HUES64 (cell line): Measurements from ENCODE around the gene LRRC4B.
"Not testable (repeated sequence)": the region's sequence is repeated elsewhere in the genome, so short reads cannot be mapped to it uniquely, and the experiment has no call there.

Experiments used
- H3K27ac ChIP-seq: 2 replicates; pipeline ENCODE4 v1.7.0; 2013; ENCODE audit warnings: low read depth, low read length, inconsistent platforms
- H3K27me3 ChIP-seq: 2 replicates; pipeline ENCODE4 v1.6.1; 2013; ENCODE audit warnings: mild to moderate bottlenecking, low read length; ENCODE audit not compliant: insufficient read depth
- H3K36me3 ChIP-seq: 2 replicates; pipeline ENCODE4 v1.6.1; 2013; ENCODE audit warnings: mild to moderate bottlenecking, low read length; ENCODE audit not compliant: insufficient read depth
- H3K4me1 ChIP-seq: 2 replicates; pipeline ENCODE4 v1.6.1; 2013; ENCODE audit warnings: mild to moderate bottlenecking, low read length, moderate library complexity; ENCODE audit not compliant: insufficient read depth
- H3K4me3 ChIP-seq: 2 replicates; pipeline ENCODE4 v1.5.1; 2013; ENCODE audit warnings: mild to moderate bottlenecking, low read length, moderate library complexity
- H3K9ac ChIP-seq: 2 replicates; pipeline ENCODE4 v1.6.1; 2013; ENCODE audit warnings: mild to moderate bottlenecking, low read depth, low read length
- H3K9me3 ChIP-seq: 2 replicates; pipeline ENCODE4 v1.6.1; 2013; ENCODE audit warnings: low read depth, low read length; ENCODE audit not compliant: insufficient read depth
- WGBS: fragments of 150-250, 120-280 bp; methylation state at CpG from one replicate; pipeline ENCODE4 v1.1.7; 2013; ENCODE audit warnings: missing lambda C conversion rate; 5-methylcytosine and 5-hydroxymethylcytosine counted together

LRRC4B gene

GRCh38 chr19:50478901-50479715 lies 89.1 kb downstream of the LRRC4B start:
- peaks cover 44% of the 10 kb centered on the region for H3K36me3 ChIP-seq
- WGBS = 89% methylated on average over 19 of the region's 19 CpGs
- no peak overlapping the region for H3K4me3 ChIP-seq
- H3K9ac ChIP-seq = no peak overlapping the region
- H3K4me1 ChIP-seq = no peaks in the 10 kb centered on the region
- peaks cover 6% of the 10 kb centered on the region; the same call in 1 of the 2 replicates for H3K9me3 ChIP-seq
- no peaks in the 10 kb centered on the region for H3K27me3 ChIP-seq
- H3K27ac ChIP-seq = no peak overlapping the region

DNA sequence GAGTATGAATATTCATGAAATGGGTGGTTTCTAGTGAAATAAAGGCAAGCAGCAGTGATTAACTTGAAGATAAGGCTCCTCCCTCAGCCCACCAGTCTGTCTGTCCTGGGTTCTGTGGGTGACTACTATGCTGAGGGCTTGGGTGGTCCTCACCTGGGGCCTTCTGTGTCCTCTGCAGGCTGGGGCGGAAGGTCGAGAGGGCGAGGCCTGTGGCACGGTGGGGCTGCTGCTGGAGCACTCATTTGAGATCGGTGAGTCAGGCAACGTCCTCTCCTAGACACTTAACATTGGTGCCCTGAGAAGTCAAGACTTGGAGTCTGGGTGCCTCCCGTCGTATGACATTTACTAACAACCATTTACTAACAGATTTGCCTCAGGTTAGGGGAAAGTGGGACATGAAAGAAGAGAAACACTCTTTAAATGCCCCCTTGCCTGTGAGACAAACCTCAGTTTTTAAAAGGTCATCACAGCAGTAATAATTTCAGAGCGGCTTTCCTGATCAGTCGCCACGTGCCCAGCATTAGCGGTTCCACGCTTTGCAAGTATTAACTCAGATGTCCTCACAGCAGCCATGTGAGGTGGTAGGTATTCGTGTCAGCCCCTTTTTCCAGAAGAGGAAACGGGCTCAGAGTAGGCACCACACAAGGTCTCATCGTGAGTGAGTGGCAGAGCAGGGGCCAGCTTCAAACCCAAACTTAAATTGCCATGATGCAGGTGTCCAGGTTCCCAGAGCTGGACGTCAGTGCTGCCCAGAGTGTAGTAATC lies 90.3 kb downstream of the LRRC4B start:
- Histone ChIP-seq H3K4me1 (no peaks in the 10 kb centered on the region), H3K9ac (no peak overlapping the region), H3K4me3 (0 out of 2 replicates have a peak overlapping the region, but pooled peaks have one; percentile 93), H3K36me3 (peaks cover 40% of the 10 kb centered on the region), H3K27ac (no peak overlapping the region), H3K9me3 (peaks cover 6% of the 10 kb centered on the region; the same call in 1 of the 2 replicates), H3K27me3 (no peaks in the 10 kb centered on the region)
- WGBS = 96% methylated on average over 17 of the region's 17 CpGs

- Histone ChIP-seq H3K27ac (no peak overlapping the region), H3K4me3 (peak overlapping the region; percentile 93), H3K9ac (peak overlapping the region; percentile 93), H3K9me3 (peaks cover 7% of the 10 kb centered on the region), H3K4me1 (no peaks in the 10 kb centered on the region), H3K27me3 (no peaks in the 10 kb centered on the region), H3K36me3 (peaks cover 35% of the 10 kb centered on the region)
- WGBS = 19% methylated on average over 20 of the region's 20 CpGs
Measured at GRCh38 chr19:50476907-50477238, 91.4 kb downstream of the LRRC4B start.

GRCh38 chr19:50476224-50476906 lies 91.9 kb downstream of the LRRC4B start, which contains the start of the genes EMC10 and GARIN5A:
EMC10 (plus strand) TSS chr19:50476507; CDS start chr19:50476545, 38 bp downstream.
GARIN5A (minus strand) TSS chr19:50476848; CDS start chr19:50476388, 460 bp downstream.
- WGBS = 9% methylated on average over 58 of the region's 58 CpGs
- Histone ChIP-seq H3K27me3 (no peaks in the 10 kb centered on the region), H3K9ac (peak within 1 kb of the TSS; percentile 93), H3K4me1 (no peaks in the 10 kb centered on the region), H3K27ac (peak within 1 kb of the TSS; percentile 96), H3K36me3 (peaks cover 31% of the 10 kb centered on the region), H3K4me3 (peak within 1 kb of the TSS; percentile 93), H3K9me3 (peaks cover 12% of the 10 kb centered on the region)

DNA sequence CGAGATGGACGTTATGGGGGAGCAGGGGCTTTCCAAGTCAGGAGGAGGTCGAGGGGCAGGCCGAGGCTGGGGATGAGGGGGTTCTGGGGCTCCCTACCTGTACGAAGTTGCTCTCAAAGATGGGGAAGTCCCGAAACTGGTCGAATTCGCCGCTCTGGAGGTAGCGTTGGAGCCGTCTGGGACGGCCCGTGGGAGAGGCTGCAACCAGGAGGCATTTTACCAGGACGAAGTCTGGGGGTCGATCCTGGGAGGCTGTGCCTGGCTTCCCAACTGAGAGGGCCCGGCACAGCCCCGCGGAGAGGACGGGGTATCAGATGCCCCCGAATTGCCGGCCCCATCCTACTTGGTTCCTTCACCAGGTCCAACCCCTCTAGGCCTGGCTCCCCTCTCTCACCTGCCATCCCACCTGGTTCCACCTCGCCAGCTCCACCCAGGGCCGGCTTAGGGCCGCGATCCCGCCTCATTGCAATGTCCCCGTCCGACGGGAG lies 92.5 kb downstream of the LRRC4B start:
- H3K9ac ChIP-seq = no peak overlapping the region
- H3K27me3 ChIP-seq = no peaks in the 10 kb centered on the region
- H3K36me3 ChIP-seq = peaks cover 26% of the 10 kb centered on the region
- 75% methylated on average over 29 of the region's 29 CpGs for WGBS
- H3K27ac ChIP-seq = no peak overlapping the region
- H3K9me3 ChIP-seq = peaks cover 12% of the 10 kb centered on the region
- H3K4me3 ChIP-seq = peak overlapping the region; percentile 93
- H3K4me1 ChIP-seq = no peaks in the 10 kb centered on the region

GRCh38 chr19:50475101-50475568 lies 93.1 kb downstream of the LRRC4B start:
- Histone ChIP-seq H3K27ac (no peak overlapping the region), H3K9ac (no peak overlapping the region), H3K4me1 (no peaks in the 10 kb centered on the region), H3K9me3 (peaks cover 12% of the 10 kb centered on the region), H3K36me3 (peaks cover 19% of the 10 kb centered on the region), H3K4me3 (no peak overlapping the region), H3K27me3 (no peaks in the 10 kb centered on the region)
- 89% methylated on average over 12 of the region's 12 CpGs for WGBS

DNA sequence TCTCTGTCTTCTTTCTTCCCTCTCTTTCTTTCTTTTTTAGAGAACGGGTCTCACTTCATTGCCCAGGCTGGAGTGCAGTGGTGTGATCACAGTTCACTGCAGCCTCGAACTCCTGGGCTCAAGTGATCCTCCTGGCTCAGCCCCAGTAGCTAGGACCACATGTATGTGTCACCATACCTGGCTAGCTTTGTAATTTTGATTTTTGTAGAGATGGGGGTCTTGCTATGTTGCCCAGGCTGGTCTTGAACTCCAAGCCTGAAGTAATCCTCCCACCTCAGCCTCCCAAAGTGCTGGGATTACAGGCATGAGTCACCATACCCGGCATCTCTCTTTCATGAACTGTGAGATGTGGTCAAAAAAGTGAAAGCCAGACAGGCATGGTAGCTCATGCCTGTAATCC lies 94.9 kb downstream of the LRRC4B start:
- not testable (repeated sequence) for H3K36me3 ChIP-seq, H3K9me3 ChIP-seq, H3K4me1 ChIP-seq, H3K4me3 ChIP-seq, H3K27ac ChIP-seq, H3K9ac ChIP-seq, H3K27me3 ChIP-seq
- WGBS = 75% methylated on average over 3 of the region's 3 CpGs

DNA sequence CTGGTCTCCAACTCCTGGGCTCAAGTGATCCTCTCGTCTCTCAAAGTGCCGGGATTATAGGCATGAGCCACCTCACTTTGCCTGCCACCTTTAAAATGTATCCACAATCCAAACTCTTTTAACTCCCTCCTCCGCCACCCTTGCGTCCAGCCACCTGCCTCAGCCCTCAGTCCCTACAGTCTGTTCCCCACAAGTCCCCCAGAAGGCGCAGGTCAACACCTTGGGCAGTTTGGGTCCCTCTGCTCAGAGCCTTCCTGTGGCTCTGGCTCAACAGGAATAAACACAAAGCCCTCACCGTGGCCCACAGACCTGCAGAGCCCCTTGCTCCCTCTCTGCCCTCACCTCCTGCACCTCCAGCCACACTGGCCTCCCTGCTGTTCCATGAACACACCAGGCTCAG lies 99.4 kb downstream of the LRRC4B start:
- Histone ChIP-seq H3K36me3 (no peaks in the 10 kb centered on the region), H3K9ac (no peak overlapping the region), H3K27me3 (no peaks in the 10 kb centered on the region), H3K4me3 (no peak overlapping the region), H3K9me3 (peaks cover 5% of the 10 kb centered on the region; the same call in 1 of the 2 replicates), H3K27ac (no peak overlapping the region), H3K4me1 (no peaks in the 10 kb centered on the region)
- WGBS = 83% methylated on average over 6 of the region's 6 CpGs

- Histone ChIP-seq H3K9ac (no peak overlapping the region), H3K9me3 (peaks cover 5% of the 10 kb centered on the region; the same call in 1 of the 2 replicates), H3K4me1 (no peaks in the 10 kb centered on the region), H3K36me3 (no peaks in the 10 kb centered on the region), H3K27me3 (no peaks in the 10 kb centered on the region), H3K4me3 (no peak overlapping the region), H3K27ac (no peak overlapping the region)
- WGBS = 92% methylated on average over 18 of the region's 18 CpGs
Measured at GRCh38 chr19:50467566-50467965, 100.7 kb downstream of the LRRC4B start.
